HG03025 (cell line): ENCODE results near the gene GCNT1.
"Not testable (repeated sequence)": the region's sequence is repeated elsewhere in the genome, so short reads cannot be mapped to it uniquely, and the experiment has no call there.

Experiments used
- ATAC-seq: cut with Tn5 transposase; IDR thresholded peaks from one replicate; pipeline ENCODE4 v1.9.1; 2021; ENCODE audit warnings: mild to moderate bottlenecking, moderate library complexity; ENCODE audit not compliant: unreplicated experiment, low FRiP score

The GCNT1 gene

DNA sequence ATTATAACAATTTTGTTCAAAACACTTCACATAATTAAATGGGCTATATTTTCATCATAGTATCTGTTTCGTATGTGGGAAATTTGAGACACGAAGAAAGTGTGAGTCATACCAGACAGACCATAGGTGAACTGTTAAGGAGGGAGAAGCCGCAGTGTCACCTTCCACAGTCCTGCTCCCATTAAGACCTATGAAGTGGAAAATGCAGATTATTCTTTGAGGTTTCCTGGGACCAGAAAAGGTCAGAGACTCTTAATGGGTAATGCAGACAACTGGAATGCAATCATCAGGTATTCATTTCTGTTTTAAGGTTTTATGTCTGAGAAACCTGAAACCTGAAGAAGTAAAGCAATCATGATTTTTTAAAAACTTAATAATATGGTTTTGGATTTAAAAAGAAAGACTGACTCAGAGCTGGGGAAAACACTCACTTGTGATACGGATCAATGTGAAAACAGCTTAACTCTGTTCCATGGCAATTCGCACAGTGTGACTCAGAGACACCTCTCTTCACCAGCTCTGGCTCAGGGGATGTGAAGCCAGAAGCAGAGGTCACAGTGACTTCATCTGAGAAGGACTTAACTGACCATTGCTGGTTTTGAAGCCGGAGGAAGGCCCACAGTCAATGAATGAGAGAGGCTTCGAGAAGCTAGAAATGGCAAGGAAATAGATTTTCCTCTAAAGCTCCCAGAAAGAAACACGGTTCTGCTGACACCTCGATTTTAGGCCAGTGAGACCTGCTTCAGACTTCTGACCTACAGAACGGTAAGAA is 17.2 kb upstream of the GCNT1 start:
- ATAC-seq, result peak; percentile 51

- ATAC-seq, result no peak
Measured at GRCh38 chr9:76443887-76444286, 15.1 kb upstream of the GCNT1 start.

DNA sequence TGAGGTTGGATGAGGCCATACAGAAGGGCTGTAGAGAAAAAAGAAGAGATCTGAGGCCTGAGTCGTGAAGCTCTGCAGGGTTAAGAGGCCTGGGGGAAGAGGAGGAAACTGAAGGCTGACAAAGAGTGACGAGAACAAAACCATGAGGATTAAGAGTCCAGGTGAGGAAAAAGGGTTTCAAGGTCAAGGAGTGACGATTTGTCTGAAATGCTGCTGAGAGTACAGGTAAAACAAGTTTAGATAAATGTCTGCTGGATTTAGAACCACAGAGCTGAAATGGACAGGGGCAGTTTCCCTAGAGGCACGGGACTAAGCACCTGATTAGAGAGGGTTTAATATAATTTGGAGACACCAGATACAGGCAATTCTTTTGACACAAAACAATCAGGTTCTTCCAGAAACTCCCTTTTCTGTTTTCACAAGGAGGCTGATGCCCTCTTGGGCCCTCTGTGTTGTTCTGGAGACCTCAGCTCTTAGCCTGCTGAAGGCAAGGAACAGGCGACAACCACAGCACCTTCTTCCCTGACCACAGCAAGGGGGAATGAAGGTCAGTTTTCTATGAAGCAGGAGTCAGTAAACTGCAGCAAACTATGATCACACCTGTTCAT is 14.6 kb upstream of the GCNT1 start:
- no peak for ATAC-seq

DNA sequence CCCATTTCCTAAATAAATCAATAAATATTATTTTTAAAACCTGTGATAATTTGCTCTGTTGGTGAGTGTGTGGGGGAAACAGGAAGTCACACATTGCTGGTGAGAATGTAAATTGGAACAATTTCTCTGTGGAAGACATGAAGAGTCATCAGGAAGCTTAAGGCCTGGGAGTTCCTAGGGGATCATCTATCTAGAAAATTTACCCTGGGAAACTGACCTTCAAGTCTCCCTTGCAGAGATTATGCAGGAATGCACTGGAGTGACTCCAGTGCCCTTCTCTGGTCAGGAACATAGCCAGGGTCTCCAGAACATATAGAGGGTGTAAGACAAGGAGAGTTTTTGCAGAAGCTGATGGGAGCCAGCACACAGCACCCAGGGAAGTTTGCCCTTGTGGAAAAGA is 13.0 kb upstream of the GCNT1 start:
- no peak for ATAC-seq

DNA sequence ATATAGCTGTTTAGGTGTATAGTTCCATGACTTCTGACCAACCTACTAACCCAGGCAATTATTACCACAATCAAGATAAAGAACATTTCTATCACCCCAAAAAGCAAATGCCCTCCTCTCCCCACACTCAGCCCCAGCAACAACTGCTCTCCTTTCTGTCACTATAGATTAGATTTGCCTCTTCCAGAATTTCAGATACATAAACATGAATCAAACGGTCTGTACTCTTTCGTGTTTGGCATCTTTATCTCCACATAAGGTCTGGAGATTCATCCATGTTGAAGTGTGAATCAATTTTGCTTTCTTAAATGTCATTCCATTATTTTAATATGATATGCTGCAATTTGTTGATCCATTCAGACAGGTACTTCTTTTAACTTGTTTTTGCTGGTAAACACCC is 10.5 kb upstream of the GCNT1 start:
- no peak for ATAC-seq

DNA sequence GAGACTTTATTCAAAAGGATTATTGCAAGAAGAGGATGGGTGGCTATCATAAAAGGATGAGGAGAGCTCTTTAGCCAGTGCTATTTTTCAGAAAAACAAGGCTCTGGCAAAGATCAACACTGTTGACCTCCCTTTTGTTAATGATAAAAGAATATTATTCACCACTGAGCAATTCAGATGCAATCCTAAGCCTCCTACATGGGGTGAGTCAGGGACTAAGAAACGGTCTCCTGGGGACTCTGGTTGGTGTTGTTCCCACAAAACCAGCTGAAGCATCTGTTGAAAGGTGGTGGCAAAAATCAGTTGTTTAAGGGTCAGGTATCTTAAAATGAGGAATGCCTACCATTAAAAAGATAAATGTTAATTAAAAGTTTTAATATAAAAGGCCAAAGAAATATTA is 7.7 kb upstream of the GCNT1 start:
- ATAC-seq, result no peak

- ATAC-seq, result no peak
Measured at GRCh38 chr9:76452839-76453238, 6.1 kb upstream of the GCNT1 start.

- ATAC-seq, result no peak
Measured at GRCh38 chr9:76453785-76454184, 5.2 kb upstream of the GCNT1 start.

DNA sequence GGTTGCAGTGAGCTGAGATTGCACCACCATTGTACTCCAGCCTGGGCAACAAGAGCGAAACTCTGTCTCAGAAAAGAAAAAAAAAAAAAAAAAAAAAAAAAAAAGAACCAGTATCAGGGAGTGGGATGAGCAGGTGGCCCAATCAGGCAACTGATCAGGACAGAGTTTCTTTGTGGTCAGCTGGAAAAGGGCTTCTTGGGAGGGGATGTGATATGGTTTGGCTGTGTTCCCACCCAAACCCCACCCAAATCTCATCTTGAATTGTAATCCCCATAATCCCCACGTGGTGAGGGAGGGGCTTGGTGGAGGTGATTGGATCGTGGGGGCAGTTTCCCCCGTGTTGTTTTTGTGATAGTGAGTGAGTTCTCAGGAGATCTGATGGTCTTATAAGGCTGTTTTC is 4.7 kb upstream of the GCNT1 start:
- no peak for ATAC-seq

- peak; percentile 39 for ATAC-seq
Measured at GRCh38 chr9:76456202-76456926, 2.6 kb upstream of the GCNT1 start.

- ATAC-seq, result peak; percentile 0
Measured at GRCh38 chr9:76459694-76460635, 983 bp downstream of the GCNT1 start.

GRCh38 chr9:76462126-76462525 is 3.1 kb downstream of the GCNT1 start:
- no peak for ATAC-seq

DNA sequence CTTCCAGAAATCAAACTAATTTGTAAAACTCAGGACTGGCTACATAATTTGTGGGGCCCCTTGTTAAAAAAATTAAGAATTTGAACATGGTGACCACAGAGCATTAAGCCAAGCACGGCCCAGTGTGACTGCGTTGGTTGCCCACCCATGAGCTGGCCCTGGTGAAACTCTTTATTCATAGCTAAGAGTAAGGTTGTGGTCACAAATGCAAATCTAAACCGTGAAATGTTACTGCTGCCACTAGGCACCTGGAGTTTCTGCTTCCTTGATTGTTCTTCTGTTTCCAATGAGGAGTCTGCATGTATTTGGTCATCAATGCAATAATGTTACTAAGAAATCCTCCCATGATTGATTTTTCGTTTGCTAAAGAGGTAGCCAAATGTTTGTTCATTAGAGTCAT is 4.2 kb downstream of the GCNT1 start:
- ATAC-seq, result peak; percentile 52

- ATAC-seq, result no peak
Measured at GRCh38 chr9:76464706-76465105, 5.7 kb downstream of the GCNT1 start.

GRCh38 chr9:76465442-76466298 is 6.7 kb downstream of the GCNT1 start:
- no peak for ATAC-seq

DNA sequence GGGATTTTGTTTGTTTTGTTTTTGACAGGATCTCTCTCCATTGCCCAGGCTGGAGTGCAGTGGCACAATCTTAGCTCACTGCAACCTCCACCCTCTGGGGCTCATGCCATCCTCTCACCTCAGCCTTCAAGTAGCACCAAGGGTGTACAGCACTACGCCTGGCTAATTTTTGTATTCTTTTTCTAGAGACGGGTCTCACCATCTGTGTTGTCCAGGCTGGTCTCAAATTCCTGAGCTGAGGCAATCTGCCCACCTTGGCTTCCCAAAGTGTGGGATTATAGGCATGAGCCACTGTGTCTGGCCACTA is 7.3 kb downstream of the GCNT1 start:
- ATAC-seq, result no peak

DNA sequence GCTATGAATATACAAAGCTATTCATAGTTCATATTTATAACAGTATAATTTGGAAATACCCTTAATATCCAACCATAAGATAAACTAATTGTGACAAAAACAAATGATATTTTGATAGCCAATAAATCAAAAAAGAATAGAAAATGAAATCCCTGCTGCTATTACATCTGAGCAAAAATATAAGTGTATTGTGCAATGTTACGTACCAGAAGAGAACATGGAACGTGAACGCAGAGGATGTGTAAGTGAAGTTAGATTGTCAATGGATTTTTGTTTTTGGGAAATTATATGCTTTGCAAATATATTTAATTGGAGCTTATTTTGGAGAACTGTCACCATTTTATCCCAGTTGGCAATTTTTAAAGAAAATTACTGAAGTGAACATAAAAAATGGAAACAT is 15.4 kb downstream of the GCNT1 start:
- no peak for ATAC-seq

DNA sequence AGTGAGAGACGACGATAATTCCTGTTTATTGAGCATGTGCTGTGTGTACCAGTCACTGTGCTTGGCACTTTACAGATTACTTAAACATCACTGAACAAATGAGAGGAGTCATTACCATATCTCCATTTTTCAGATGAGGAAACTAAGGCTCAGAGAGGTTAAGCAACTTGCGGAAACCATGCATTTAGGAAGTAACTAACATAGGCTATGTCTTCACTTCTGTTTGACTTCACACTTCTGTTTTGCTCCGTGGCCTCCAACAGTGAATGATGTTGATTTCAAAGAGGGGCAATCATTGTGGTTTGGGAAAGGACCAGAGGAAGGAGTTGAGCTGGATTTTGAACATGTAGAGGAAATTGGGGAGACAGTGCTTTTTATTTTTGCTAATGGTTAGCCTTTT is 16.7 kb downstream of the GCNT1 start:
- ATAC-seq, result no peak

GRCh38 chr9:76477818-76478217 is 18.8 kb downstream of the GCNT1 start:
- not testable (repeated sequence) for ATAC-seq

GRCh38 chr9:76478226-76478625 is 19.2 kb downstream of the GCNT1 start:
- no peak for ATAC-seq
